ENCODE data around the gene RAN. TPM values are rescaled to one million over a fixed set of nuclear protein-coding genes. Genes with fewer than 3 reads are reported as not detected.

Gene RAN
- polyA plus RNA-seq, 1 of the 3 experiments (the other 2 are of a cell fraction), result 865 TPM

DNA sequence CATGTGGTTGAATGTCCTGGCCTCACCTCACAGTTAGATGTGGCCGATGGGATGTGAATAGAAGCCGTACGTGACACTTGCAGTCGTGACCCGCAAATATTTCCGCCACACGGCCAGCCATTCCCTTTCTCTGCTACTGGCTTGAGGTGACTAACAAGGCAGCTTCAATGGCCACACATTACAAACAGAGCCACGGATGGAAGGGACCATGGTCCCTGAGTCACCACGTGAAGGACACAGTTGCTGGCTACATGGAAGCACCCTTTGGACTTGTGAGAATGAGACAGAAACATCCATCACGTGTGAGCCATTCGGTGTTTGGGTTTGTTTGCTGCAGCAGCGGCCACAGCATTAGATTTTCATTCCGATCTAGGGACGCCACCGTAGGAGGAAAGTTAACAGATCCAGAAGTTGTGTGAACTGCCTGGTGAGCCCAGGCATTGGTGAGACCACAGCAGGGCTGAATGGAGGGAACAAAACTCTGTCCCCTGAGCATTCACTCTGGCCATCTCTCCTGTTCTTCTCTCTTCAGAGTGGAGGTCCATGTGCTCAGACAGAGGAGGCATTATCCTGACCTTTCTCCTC is 48.3 kb downstream of the RAN start:
- no peaks in the 10 kb centered on the region for H4K20me1 ChIP-seq (ENCODE audit: insufficient read depth)
- POLR2A ChIA-PET, result no interaction called here
- TF ChIP-seq, protein P1, sequence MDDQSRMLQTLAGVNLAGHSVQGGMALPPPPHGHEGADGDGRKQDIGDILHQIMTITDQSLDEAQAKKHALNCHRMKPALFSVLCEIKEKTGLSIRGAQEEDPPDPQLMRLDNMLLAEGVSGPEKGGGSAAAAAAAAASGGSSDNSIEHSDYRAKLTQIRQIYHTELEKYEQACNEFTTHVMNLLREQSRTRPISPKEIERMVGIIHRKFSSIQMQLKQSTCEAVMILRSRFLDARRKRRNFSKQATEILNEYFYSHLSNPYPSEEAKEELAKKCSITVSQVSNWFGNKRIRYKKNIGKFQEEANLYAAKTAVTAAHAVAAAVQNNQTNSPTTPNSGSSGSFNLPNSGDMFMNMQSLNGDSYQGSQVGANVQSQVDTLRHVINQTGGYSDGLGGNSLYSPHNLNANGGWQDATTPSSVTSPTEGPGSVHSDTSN (IDR thresholded peaks at IDR 0.05), result no peak
- no peak for TF ChIP-seq TAF1 (IDR thresholded peaks at IDR 0.05; ENCODE audit: borderline replicate concordance, low read depth, low read length)
- TF ChIP-seq CHD2 (IDR thresholded peaks at IDR 0.05; ENCODE audit: low read length, partially characterized antibody), result no peak
- no peak for TF ChIP-seq RAD21 (IDR thresholded peaks at IDR 0.05; ENCODE audit: low read length)
- TF ChIP-seq, protein P2, sequence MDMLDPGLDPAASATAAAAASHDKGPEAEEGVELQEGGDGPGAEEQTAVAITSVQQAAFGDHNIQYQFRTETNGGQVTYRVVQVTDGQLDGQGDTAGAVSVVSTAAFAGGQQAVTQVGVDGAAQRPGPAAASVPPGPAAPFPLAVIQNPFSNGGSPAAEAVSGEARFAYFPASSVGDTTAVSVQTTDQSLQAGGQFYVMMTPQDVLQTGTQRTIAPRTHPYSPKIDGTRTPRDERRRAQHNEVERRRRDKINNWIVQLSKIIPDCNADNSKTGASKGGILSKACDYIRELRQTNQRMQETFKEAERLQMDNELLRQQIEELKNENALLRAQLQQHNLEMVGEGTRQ (IDR thresholded peaks at IDR 0.05; ENCODE audit: borderline replicate concordance, low read depth, low read length), result no peak
- no peak for TF ChIP-seq JUND (IDR thresholded peaks at IDR 0.05)
- H3K4me1 ChIP-seq (ENCODE audit: control insufficient read depth in 1 of 2, insufficient read depth in 2 of 2, low read depth in 1 of 2, low read length in 1 of 2), result peaks cover 0 to 4% of the 10 kb centered on the region in 2 experiments; a peak in 1 of 4 replicates
- CTCF ChIA-PET, result interaction anchor here (0.7 to 3.2 kb wide), 4 partner anchors 12 to 916 kb away, joined by 3 to 12 read pairs (median 3); no protein-coding TSS in a partner anchor
- no peaks in the 10 kb centered on the region for H3K79me2 ChIP-seq (ENCODE audit: insufficient read depth)
- no peak overlapping the region for H3K4me2 ChIP-seq
- H3K36me3 ChIP-seq (replicated peaks in 1 of 2; ENCODE audit: control insufficient read depth in 1 of 2, insufficient read depth in 2 of 2, low read length in 1 of 2), result no peaks in the 10 kb centered on the region
- no peak for DNase-seq
- no peak overlapping the region for H2AFZ ChIP-seq (ENCODE audit: low read depth)
- 43% methylated on average over 14 of the region's 15 CpGs for WGBS (ENCODE audit: low lambda C conversion rate)
- H3K27ac ChIP-seq (ENCODE audit: low read depth in 2 of 2, low read length in 1 of 2), result no peak overlapping the region
- no peak overlapping the region for H3K4me3 ChIP-seq (ENCODE audit: low read depth in 2 of 2, low read length in 1 of 2)
- H3K27me3 ChIP-seq (ENCODE audit: insufficient read depth), result no peaks in the 10 kb centered on the region
- H3F3A ChIP-seq (replicated peaks; ENCODE audit: insufficient read depth), result no peaks in the 10 kb centered on the region
- no peaks in the 10 kb centered on the region for H3K9me3 ChIP-seq
- no peak overlapping the region for H3K9ac ChIP-seq
- no peaks in the 10 kb centered on the region for H3K9me2 ChIP-seq

DNA sequence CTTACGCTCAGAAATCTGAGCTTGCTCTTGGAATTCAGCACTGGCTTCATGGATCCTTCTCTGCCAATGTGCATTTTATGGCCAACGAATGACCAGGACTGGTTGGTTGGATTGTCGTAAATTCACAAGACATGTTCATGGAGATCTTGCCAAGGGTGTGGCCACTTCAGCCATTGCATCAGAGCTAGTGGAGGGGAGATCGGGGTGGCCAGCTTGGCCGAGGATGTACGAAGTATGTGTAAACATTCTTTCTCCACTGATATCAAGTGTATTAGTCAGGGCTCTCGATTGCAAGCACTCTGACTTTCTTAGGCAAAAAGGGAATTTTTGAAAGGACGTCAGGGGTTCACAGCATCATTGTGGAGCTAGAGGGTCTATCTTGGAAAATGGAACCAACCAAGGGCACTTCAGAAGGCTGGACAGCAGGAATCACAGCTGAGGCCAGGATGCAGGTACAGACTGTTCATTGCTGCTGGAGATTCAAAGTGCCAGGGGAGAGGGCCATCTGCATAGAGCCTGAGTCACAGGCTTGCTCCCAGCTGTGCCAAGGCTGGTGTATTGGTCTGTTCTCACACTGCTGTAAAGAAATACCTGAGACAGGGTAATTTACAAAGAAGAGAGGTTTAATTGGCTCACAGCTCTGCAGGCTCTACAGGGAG is 49.0 kb downstream of the RAN start:
- Histone ChIP-seq H4K20me1 (ENCODE audit: insufficient read depth) (no peaks in the 10 kb centered on the region), H3K27ac (ENCODE audit: low read depth in 2 of 2, low read length in 1 of 2) (no peak overlapping the region), H3K9me2 (no peaks in the 10 kb centered on the region), H3K4me3 (ENCODE audit: low read depth in 2 of 2, low read length in 1 of 2) (no peak overlapping the region), H3K79me2 (ENCODE audit: insufficient read depth) (no peaks in the 10 kb centered on the region), H3K9me3 (no peaks in the 10 kb centered on the region), H3K27me3 (ENCODE audit: insufficient read depth) (no peaks in the 10 kb centered on the region), H3K4me1 (ENCODE audit: control insufficient read depth in 1 of 2, insufficient read depth in 2 of 2, low read depth in 1 of 2, low read length in 1 of 2) (peaks cover 0 to 4% of the 10 kb centered on the region in 2 experiments; a peak in 1 of 4 replicates), H3K4me2 (no peak overlapping the region), H3K9ac (no peak overlapping the region), H2AFZ (ENCODE audit: low read depth) (no peak overlapping the region), H3K36me3 (replicated peaks in 1 of 2; ENCODE audit: control insufficient read depth in 1 of 2, insufficient read depth in 2 of 2, low read length in 1 of 2) (no peaks in the 10 kb centered on the region), H3F3A (replicated peaks; ENCODE audit: insufficient read depth) (no peaks in the 10 kb centered on the region)
- 35% methylated on average over 8 of the region's 8 CpGs for WGBS (ENCODE audit: low lambda C conversion rate)
- TF ChIP-seq SIN3A (IDR thresholded peaks at IDR 0.05; ENCODE audit: borderline replicate concordance, low read depth, low read length) (no peak), MEF2A (IDR thresholded peaks at IDR 0.05; ENCODE audit: borderline replicate concordance, low read depth) (no peak), ELF1 (IDR thresholded peaks at IDR 0.05) (no peak)
- no peak for DNase-seq
- ChIA-PET CTCF (interaction anchor here (0.7 to 3.2 kb wide), 5 partner anchors 11 to 915 kb away, joined by 3 to 12 read pairs (median 3); no protein-coding TSS in a partner anchor), POLR2A (no interaction called here)

Data from SK-N-SH (cell line).